ENCODE data around the gene CTSF.
"Not testable (repeated sequence)": the region's sequence is repeated elsewhere in the genome, so short reads cannot be mapped to it uniquely, and the experiment has no call there.

- TF ChIP-seq, protein P1, sequence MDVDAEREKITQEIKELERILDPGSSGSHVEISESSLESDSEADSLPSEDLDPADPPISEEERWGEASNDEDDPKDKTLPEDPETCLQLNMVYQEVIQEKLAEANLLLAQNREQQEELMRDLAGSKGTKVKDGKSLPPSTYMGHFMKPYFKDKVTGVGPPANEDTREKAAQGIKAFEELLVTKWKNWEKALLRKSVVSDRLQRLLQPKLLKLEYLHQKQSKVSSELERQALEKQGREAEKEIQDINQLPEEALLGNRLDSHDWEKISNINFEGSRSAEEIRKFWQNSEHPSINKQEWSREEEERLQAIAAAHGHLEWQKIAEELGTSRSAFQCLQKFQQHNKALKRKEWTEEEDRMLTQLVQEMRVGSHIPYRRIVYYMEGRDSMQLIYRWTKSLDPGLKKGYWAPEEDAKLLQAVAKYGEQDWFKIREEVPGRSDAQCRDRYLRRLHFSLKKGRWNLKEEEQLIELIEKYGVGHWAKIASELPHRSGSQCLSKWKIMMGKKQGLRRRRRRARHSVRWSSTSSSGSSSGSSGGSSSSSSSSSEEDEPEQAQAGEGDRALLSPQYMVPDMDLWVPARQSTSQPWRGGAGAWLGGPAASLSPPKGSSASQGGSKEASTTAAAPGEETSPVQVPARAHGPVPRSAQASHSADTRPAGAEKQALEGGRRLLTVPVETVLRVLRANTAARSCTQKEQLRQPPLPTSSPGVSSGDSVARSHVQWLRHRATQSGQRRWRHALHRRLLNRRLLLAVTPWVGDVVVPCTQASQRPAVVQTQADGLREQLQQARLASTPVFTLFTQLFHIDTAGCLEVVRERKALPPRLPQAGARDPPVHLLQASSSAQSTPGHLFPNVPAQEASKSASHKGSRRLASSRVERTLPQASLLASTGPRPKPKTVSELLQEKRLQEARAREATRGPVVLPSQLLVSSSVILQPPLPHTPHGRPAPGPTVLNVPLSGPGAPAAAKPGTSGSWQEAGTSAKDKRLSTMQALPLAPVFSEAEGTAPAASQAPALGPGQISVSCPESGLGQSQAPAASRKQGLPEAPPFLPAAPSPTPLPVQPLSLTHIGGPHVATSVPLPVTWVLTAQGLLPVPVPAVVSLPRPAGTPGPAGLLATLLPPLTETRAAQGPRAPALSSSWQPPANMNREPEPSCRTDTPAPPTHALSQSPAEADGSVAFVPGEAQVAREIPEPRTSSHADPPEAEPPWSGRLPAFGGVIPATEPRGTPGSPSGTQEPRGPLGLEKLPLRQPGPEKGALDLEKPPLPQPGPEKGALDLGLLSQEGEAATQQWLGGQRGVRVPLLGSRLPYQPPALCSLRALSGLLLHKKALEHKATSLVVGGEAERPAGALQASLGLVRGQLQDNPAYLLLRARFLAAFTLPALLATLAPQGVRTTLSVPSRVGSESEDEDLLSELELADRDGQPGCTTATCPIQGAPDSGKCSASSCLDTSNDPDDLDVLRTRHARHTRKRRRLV (CRISPR knock-in tag; IDR thresholded peaks at IDR 0.05) = not testable (repeated sequence)
- TF ChIP-seq NFRKB (IDR thresholded peaks at IDR 0.05); ZBTB10 (CRISPR knock-in tag; IDR thresholded peaks at IDR 0.05; ENCODE audit: borderline replicate concordance); EP300 (IDR thresholded peaks at IDR 0.05; ENCODE audit: low read depth in 2 of 2, low read length in 2 of 2); EP300 (CRISPR knock-in tag; IDR thresholded peaks at IDR 0.05; ENCODE audit: borderline replicate concordance); ELF1 (CRISPR knock-in tag; IDR thresholded peaks at IDR 0.05); ARHGAP35 (CRISPR knock-in tag; IDR thresholded peaks at IDR 0.05; ENCODE audit: borderline replicate concordance); ESRRA (CRISPR knock-in tag; IDR thresholded peaks at IDR 0.05; ENCODE audit: low read depth); FOSL2 (CRISPR knock-in tag; IDR thresholded peaks at IDR 0.05); CBX1 (IDR thresholded peaks at IDR 0.05; ENCODE audit: low read depth); CHD2 (IDR thresholded peaks at IDR 0.05; ENCODE audit: low read depth, low read length); PAXIP1 (CRISPR knock-in tag; conservative IDR thresholded peaks at IDR 0.05): not testable (repeated sequence)
- TF ChIP-seq, protein P2, sequence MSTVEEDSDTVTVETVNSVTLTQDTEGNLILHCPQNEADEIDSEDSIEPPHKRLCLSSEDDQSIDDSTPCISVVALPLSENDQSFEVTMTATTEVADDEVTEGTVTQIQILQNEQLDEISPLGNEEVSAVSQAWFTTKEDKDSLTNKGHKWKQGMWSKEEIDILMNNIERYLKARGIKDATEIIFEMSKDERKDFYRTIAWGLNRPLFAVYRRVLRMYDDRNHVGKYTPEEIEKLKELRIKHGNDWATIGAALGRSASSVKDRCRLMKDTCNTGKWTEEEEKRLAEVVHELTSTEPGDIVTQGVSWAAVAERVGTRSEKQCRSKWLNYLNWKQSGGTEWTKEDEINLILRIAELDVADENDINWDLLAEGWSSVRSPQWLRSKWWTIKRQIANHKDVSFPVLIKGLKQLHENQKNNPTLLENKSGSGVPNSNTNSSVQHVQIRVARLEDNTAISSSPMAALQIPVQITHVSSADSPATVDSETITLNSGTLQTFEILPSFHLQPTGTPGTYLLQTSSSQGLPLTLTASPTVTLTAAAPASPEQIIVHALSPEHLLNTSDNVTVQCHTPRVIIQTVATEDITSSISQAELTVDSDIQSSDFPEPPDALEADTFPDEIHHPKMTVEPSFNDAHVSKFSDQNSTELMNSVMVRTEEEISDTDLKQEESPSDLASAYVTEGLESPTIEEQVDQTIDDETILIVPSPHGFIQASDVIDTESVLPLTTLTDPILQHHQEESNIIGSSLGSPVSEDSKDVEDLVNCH (CRISPR knock-in tag; IDR thresholded peaks at IDR 0.05) = not testable (repeated sequence)
Measured at GRCh38 chr11:66589315-66589714, 20.9 kb upstream of the CTSF start.
